Hepatocyte (in vitro differentiated cells): ENCODE data around the gene ITSN1.

Experiments
- EZH2 ChIP-seq: fragments of 200-600 bp; sonication (generic); IDR thresholded peaks from 2 replicates; pipeline ENCODE4 v1.6.1; 2016; ENCODE audit warnings: antibody characterized with exemption, mild to moderate bottlenecking, borderline replicate concordance
- TF ChIP-seq, protein P1 (sequence below): fragments of 200-600 bp; sonication (generic); IDR thresholded peaks from 2 replicates; pipeline ENCODE4 v1.5.1; 2016; ENCODE audit warnings: antibody characterized with exemption, mild to moderate bottlenecking; ENCODE audit not compliant: poor library complexity

DNA sequence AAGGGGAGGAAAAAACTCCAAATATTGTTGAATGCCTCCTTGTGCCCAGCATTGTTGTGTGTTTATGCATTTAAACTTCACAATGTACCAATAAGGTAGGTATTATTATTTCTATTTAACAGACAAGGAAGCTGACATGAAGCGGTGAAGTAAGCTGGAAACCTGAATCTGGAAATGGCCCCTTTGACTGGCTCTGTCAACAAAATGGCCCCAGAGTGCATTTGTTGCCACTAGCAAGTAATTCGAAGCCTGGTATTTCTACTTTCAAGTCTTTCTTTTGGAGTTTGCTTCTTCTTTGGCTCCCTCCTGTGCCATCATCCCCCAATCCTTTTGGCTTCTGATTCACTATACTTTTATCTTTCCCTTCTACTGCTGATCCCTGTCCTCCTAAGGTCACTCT lies 23.9 kb upstream of the ITSN1 start:
- TF ChIP-seq, protein P1, sequence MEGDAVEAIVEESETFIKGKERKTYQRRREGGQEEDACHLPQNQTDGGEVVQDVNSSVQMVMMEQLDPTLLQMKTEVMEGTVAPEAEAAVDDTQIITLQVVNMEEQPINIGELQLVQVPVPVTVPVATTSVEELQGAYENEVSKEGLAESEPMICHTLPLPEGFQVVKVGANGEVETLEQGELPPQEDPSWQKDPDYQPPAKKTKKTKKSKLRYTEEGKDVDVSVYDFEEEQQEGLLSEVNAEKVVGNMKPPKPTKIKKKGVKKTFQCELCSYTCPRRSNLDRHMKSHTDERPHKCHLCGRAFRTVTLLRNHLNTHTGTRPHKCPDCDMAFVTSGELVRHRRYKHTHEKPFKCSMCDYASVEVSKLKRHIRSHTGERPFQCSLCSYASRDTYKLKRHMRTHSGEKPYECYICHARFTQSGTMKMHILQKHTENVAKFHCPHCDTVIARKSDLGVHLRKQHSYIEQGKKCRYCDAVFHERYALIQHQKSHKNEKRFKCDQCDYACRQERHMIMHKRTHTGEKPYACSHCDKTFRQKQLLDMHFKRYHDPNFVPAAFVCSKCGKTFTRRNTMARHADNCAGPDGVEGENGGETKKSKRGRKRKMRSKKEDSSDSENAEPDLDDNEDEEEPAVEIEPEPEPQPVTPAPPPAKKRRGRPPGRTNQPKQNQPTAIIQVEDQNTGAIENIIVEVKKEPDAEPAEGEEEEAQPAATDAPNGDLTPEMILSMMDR, result no peak
- TF ChIP-seq EZH2, result no peak
